Esophagus muscularis mucosa (tissue), 3 donors: ENCODE measurements around the gene CCR3.

ENCODE experiments used
- POLR2A ChIP-seq: fragments of 450-650 bp; IDR thresholded peaks from one replicate; pipeline ENCODE4 v1.6.1; 2017; ENCODE audit warnings: antibody characterized with exemption, moderate library complexity, mild to moderate bottlenecking, low read depth
- TF ChIP-seq, protein P1 (sequence below), 3 experiments: fragments of 200-600 bp in 2 of 3; fragments of 450-650 bp in 1 of 3; sonication (generic) in 2 of 3; IDR thresholded peaks; one replicate each; pipeline ENCODE4 v1.5.1; 2017 to 2019; ENCODE audit warnings: antibody characterized with exemption in 3 of 3, mild to moderate bottlenecking in 2 of 3, moderate library complexity in 1 of 3

DNA sequence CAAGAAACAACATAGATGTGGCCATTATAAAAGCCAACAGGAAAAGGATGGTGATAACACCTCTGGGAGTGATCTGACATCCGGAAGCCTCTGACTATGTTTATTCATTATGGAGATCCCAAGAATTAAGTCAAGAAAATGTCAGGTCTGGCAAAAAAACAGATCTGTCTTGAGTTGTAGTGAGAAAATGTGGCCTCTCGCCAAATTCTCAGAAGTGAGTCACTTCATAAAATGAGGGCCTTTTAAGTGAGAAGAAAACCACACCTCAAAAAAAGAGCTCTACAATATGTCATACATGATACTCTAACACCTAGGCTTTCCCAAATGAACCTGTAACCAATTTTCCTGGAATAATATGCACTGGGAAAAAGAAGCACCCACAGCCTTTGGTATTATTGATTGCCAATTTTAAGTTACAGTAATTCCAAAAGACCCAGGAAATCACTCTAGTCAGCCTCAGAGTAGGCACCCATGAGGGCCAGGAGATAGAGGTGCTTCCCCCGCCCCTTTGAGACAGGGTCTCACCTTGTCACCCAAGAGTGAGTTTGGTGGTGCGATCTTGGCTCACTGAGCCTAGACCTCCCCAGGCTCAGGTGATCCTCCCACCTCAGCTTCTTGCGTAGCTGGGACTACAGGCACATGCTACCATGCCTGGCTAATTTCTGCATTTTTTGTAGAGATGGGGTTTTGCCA is 38.0 kb downstream of the CCR3 start:
- TF ChIP-seq, protein P1, sequence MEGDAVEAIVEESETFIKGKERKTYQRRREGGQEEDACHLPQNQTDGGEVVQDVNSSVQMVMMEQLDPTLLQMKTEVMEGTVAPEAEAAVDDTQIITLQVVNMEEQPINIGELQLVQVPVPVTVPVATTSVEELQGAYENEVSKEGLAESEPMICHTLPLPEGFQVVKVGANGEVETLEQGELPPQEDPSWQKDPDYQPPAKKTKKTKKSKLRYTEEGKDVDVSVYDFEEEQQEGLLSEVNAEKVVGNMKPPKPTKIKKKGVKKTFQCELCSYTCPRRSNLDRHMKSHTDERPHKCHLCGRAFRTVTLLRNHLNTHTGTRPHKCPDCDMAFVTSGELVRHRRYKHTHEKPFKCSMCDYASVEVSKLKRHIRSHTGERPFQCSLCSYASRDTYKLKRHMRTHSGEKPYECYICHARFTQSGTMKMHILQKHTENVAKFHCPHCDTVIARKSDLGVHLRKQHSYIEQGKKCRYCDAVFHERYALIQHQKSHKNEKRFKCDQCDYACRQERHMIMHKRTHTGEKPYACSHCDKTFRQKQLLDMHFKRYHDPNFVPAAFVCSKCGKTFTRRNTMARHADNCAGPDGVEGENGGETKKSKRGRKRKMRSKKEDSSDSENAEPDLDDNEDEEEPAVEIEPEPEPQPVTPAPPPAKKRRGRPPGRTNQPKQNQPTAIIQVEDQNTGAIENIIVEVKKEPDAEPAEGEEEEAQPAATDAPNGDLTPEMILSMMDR (IDR thresholded peaks at IDR 0.05), result no peak
- no peak for TF ChIP-seq POLR2A
